H9 (cell line): ENCODE results near the gene CCDC192. TPM values are rescaled to one million over a fixed set of nuclear protein-coding genes. Genes with fewer than 3 reads are reported as not detected.

ENCODE experiments used
- DNase-seq: peaks from one replicate; pipeline ENCODE4 v3.0.0-alpha.2; 2017
- H2AFZ ChIP-seq: one replicate; pipeline ENCODE4 v1.6.1; 2013; ENCODE audit warnings: mild to moderate bottlenecking, low read length, control low read depth, moderate library complexity
- H2AK5ac ChIP-seq: 2 replicates; pipeline ENCODE4 v1.6.1; 2013; ENCODE audit warnings: low read length, control low read depth, mixed read lengths; ENCODE audit not compliant: insufficient read length
- H2BK120ac ChIP-seq: one replicate; pipeline ENCODE4 v1.6.1; 2013; ENCODE audit warnings: low read depth, mild to moderate bottlenecking, low read length, control low read depth, inconsistent platforms; ENCODE audit not compliant: poor library complexity, severe bottlenecking
- H2BK12ac ChIP-seq: 2 replicates; pipeline ENCODE4 v1.6.1; 2013; ENCODE audit warnings: low read length, control low read depth, mixed read lengths, low read depth; ENCODE audit not compliant: insufficient read length
- H2BK15ac ChIP-seq: 2 replicates; pipeline ENCODE4 v1.6.1; 2013; ENCODE audit warnings: low read depth, low read length, control low read depth
- H2BK20ac ChIP-seq: one replicate; pipeline ENCODE4 v1.6.1; 2013; ENCODE audit warnings: low read depth, mild to moderate bottlenecking, low read length, control low read depth, inconsistent platforms; ENCODE audit not compliant: poor library complexity, severe bottlenecking
- H2BK5ac ChIP-seq: 2 replicates; pipeline ENCODE4 v1.6.1; 2013; ENCODE audit warnings: low read length, control low read depth, mixed read lengths; ENCODE audit not compliant: insufficient read length
- H3K14ac ChIP-seq: 2 replicates; pipeline ENCODE4 v1.6.1; 2013; ENCODE audit warnings: low read length, control low read depth; ENCODE audit not compliant: insufficient read depth
- H3K18ac ChIP-seq: 2 replicates; pipeline ENCODE4 v1.6.1; 2013; ENCODE audit warnings: low read depth, mild to moderate bottlenecking, mixed read lengths, low read length, control low read depth; ENCODE audit not compliant: insufficient read length
- H3K23ac ChIP-seq: 2 replicates; pipeline ENCODE4 v1.6.1; 2013; ENCODE audit warnings: low read length, control low read depth, mixed read lengths, low read depth; ENCODE audit not compliant: insufficient read length
- H3K23me2 ChIP-seq: 2 replicates; pipeline ENCODE4 v1.6.1; 2013; ENCODE audit warnings: low read depth, mild to moderate bottlenecking, mixed read lengths, low read length, control low read depth; ENCODE audit not compliant: insufficient read length, poor library complexity, severe bottlenecking
- H3K27ac ChIP-seq: 2 replicates; pipeline ENCODE4 v1.5.1; 2013; ENCODE audit warnings: low read length, control low read depth, mixed read lengths, low read depth; ENCODE audit not compliant: insufficient read length
- H3K27me3 ChIP-seq: 2 replicates; pipeline ENCODE4 v1.6.1; 2013; ENCODE audit warnings: low read length, control low read depth, inconsistent platforms; ENCODE audit not compliant: insufficient read depth
- H3K4ac ChIP-seq: 2 replicates; pipeline ENCODE4 v1.6.1; 2013; ENCODE audit warnings: low read depth, mild to moderate bottlenecking, control low read depth, inconsistent platforms, low read length, moderate library complexity
- H3K4me1 ChIP-seq: 2 replicates; pipeline ENCODE4 v1.6.1; 2013; ENCODE audit warnings: low read length, control low read depth, inconsistent platforms; ENCODE audit not compliant: insufficient read depth
- H3K4me2 ChIP-seq: 2 replicates; pipeline ENCODE4 v1.6.1; 2013; ENCODE audit warnings: low read length, control low read depth, mixed read lengths; ENCODE audit not compliant: insufficient read length, insufficient read depth
- H3K56ac ChIP-seq: 2 replicates; pipeline ENCODE4 v1.6.1; 2013; ENCODE audit warnings: low read depth, mild to moderate bottlenecking, mixed read lengths, low read length, control low read depth; ENCODE audit not compliant: insufficient read length
- H3K79me1 ChIP-seq: 2 replicates; pipeline ENCODE4 v1.6.1; 2013; ENCODE audit warnings: low read depth, mild to moderate bottlenecking, moderate library complexity, low read length, control low read depth, inconsistent platforms; ENCODE audit not compliant: insufficient read depth, poor library complexity, severe bottlenecking
- H3K79me2 ChIP-seq: 2 replicates; pipeline ENCODE4 v1.6.1; 2013; ENCODE audit warnings: low read length, control low read depth, inconsistent platforms; ENCODE audit not compliant: insufficient read depth
- H3K9ac ChIP-seq: 2 replicates; pipeline ENCODE4 v1.6.1; 2013; ENCODE audit warnings: low read length, control low read depth, mixed read lengths; ENCODE audit not compliant: insufficient read length; ENCODE audit errors: extremely low read depth
- H3K9me3 ChIP-seq: one replicate; pipeline ENCODE4 v1.6.1; 2013; ENCODE audit warnings: low read depth, low read length, inconsistent platforms; ENCODE audit not compliant: control insufficient read depth
- H3T11ph ChIP-seq: one replicate; pipeline ENCODE4 v1.6.1; 2013; ENCODE audit warnings: mild to moderate bottlenecking, low read length, control low read depth, inconsistent platforms
- H4K20me1 ChIP-seq: one replicate; pipeline ENCODE4 v1.6.1; 2013; ENCODE audit not compliant: control insufficient read depth, insufficient read length, insufficient read depth
- H4K5ac ChIP-seq: 2 replicates; pipeline ENCODE4 v1.6.1; 2013; ENCODE audit warnings: low read depth, mild to moderate bottlenecking, mixed read lengths, low read length, control low read depth; ENCODE audit not compliant: insufficient read length
- H4K8ac ChIP-seq: replicated peaks from 2 replicates; pipeline ENCODE4 v1.6.1; 2013; ENCODE audit warnings: low read length, control low read depth, mixed read lengths, low read depth; ENCODE audit not compliant: insufficient read length
- H4K91ac ChIP-seq: 2 replicates; pipeline ENCODE4 v1.6.1; 2013; ENCODE audit warnings: low read depth, mild to moderate bottlenecking, moderate library complexity, mixed read lengths, low read length, control low read depth; ENCODE audit not compliant: insufficient read length
- H3K27ac Mint-ChIP-seq, 3 experiments: 2 replicates in 2 of 3; 3 replicates in 1 of 3; pipeline ENCODE4 v1.8.0; 2020 to 2021; ENCODE audit warnings: mixed read lengths in 3 of 3, mild to moderate bottlenecking in 1 of 3, moderate library complexity in 1 of 3
- H3K27me3 Mint-ChIP-seq: 2 replicates; pipeline ENCODE4 v1.8.0; 2021; ENCODE audit warnings: low read depth, mild to moderate bottlenecking, moderate library complexity, mixed read lengths
- H3K36me3 Mint-ChIP-seq, 3 experiments: 2 replicates in 2 of 3; 3 replicates in 1 of 3; pipeline ENCODE4 v1.8.0; 2020 to 2021; ENCODE audit warnings: low read depth in 3 of 3, mixed read lengths in 3 of 3; ENCODE audit not compliant: insufficient read depth in 1 of 3
- H3K4me1 Mint-ChIP-seq, 2 experiments: 2 replicates each; pipeline ENCODE4 v1.8.0; 2020; ENCODE audit warnings: mixed read lengths in 2 of 2
- H3K4me3 Mint-ChIP-seq, 2 experiments: 2 replicates in 1 of 2; 3 replicates in 1 of 2; pipeline ENCODE4 v1.8.0; 2020 to 2021; ENCODE audit warnings: mild to moderate bottlenecking in 2 of 2, mixed read lengths in 2 of 2, moderate library complexity in 1 of 2
- H3K9me3 Mint-ChIP-seq, 2 experiments: 2 replicates in 1 of 2; 3 replicates in 1 of 2; pipeline ENCODE4 v1.8.0; 2020; ENCODE audit warnings: mild to moderate bottlenecking in 2 of 2, mixed read lengths in 2 of 2, moderate library complexity in 1 of 2
- WGBS: extraction: QIAGEN DNeasy Blood & Tissue Kit; methylation state at CpG from one replicate; pipeline ENCODE4 v1.1.7; 2013; ENCODE audit warnings: missing lambda C conversion rate, low lambda C conversion rate, mixed read lengths; ENCODE audit not compliant: insufficient read length; ENCODE audit errors: extremely low coverage; 5-methylcytosine and 5-hydroxymethylcytosine counted together
- total RNA-seq: library from RNA; stranded (reverse); gene quantifications from 2 replicates; pipeline ENCODE4 v1.2.1, GENCODE V29; 2021
- TF ChIP-seq, protein P1 (sequence below): fragments of 200-600 bp; sonication (generic); conservative IDR thresholded peaks from 3 replicates; pipeline ENCODE4 v1.8.0; 2021; ENCODE audit warnings: antibody characterized with exemption, mild to moderate bottlenecking

The CCDC192 gene
- total RNA-seq, 1 experiment from 2014 or later: not detected

DNA sequence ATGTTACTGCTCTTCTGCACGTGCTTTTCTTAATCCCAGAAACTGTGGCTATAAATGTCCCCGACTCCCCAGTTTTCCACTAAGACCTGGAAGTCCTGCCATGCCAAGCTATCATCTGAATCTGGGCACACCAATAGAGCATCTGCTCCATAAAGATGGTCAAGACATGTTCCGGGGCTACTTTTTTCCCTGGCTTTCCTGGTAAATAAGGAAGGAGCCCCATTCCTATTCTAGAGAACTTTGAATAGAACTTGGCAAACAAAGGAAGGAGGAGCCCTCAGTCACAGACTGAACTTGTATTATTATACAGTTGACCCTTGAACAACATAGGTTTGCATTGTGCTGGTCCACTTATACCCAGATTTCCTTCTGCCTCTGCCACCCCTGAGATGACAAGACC is 182.9 kb downstream of the CCDC192 start:
- Histone ChIP-seq H4K20me1 (no peaks in the 10 kb centered on the region), H4K8ac (no peak overlapping the region), H3K4ac (no peak overlapping the region), H2AK5ac (no peak overlapping the region), H3K4me2 (no peak overlapping the region), H3K27ac (no peak overlapping the region), H2BK12ac (no peak overlapping the region), H3K9ac (no peak overlapping the region), H2BK5ac (no peak overlapping the region), H3K18ac (no peak overlapping the region), H3K23me2 (no peaks in the 10 kb centered on the region), H3K56ac (no peak overlapping the region), H4K91ac (no peak overlapping the region), H3K27me3 (no peaks in the 10 kb centered on the region), H2BK20ac (no peak overlapping the region), H3K9me3 (no peaks in the 10 kb centered on the region), H3K23ac (no peak overlapping the region), H4K5ac (no peak overlapping the region), H3K4me1 (no peaks in the 10 kb centered on the region), H3K79me1 (no peaks in the 10 kb centered on the region), H3T11ph (no peak overlapping the region), H3K14ac (no peak overlapping the region), H3K79me2 (no peaks in the 10 kb centered on the region), H2BK120ac (no peak overlapping the region), H2AFZ (no peak overlapping the region), H2BK15ac (no peak overlapping the region)
- H3K36me3 Mint-ChIP-seq: no peaks in the 10 kb centered on the region
- no peak overlapping the region; a peak in 1 of 7 replicates for H3K27ac Mint-ChIP-seq
- DNase-seq: no peak
- no CpG with 5 or more reads among the region's 3 CpGs for WGBS
- H3K4me3 Mint-ChIP-seq: no peak overlapping the region
- H3K27me3 Mint-ChIP-seq: no peaks in the 10 kb centered on the region
- no peaks in the 10 kb centered on the region for H3K4me1 Mint-ChIP-seq
- TF ChIP-seq, protein P1, sequence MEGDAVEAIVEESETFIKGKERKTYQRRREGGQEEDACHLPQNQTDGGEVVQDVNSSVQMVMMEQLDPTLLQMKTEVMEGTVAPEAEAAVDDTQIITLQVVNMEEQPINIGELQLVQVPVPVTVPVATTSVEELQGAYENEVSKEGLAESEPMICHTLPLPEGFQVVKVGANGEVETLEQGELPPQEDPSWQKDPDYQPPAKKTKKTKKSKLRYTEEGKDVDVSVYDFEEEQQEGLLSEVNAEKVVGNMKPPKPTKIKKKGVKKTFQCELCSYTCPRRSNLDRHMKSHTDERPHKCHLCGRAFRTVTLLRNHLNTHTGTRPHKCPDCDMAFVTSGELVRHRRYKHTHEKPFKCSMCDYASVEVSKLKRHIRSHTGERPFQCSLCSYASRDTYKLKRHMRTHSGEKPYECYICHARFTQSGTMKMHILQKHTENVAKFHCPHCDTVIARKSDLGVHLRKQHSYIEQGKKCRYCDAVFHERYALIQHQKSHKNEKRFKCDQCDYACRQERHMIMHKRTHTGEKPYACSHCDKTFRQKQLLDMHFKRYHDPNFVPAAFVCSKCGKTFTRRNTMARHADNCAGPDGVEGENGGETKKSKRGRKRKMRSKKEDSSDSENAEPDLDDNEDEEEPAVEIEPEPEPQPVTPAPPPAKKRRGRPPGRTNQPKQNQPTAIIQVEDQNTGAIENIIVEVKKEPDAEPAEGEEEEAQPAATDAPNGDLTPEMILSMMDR: no peak
- H3K9me3 Mint-ChIP-seq: no peaks in the 10 kb centered on the region; a peak in 1 of 5 replicates
